Spinal cord (tissue), 10 donors: ENCODE results near the gene SPDYC. TPM values are rescaled to one million over a fixed set of nuclear protein-coding genes. Genes with fewer than 3 reads are reported as not detected.

ENCODE experiments used
- DNase-seq, 6 donors: peaks; one replicate each; pipeline versions ENCODE4 v3.0.0 to v3.0.0-alpha.2; 2013 to 2015; ENCODE audit warnings: low spot score in 6 of 6, low read depth in 4 of 6
- H3K27ac ChIP-seq: one replicate; pipeline ENCODE4 v1.5.1; 2013; ENCODE audit warnings: low read depth, low read length, control low read depth
- H3K27me3 ChIP-seq: one replicate; pipeline ENCODE4 v1.6.1; 2013; ENCODE audit warnings: low read length; ENCODE audit not compliant: control insufficient read depth, insufficient read depth
- H3K36me3 ChIP-seq: one replicate; pipeline ENCODE4 v1.6.1; 2013; ENCODE audit warnings: low read length; ENCODE audit not compliant: control insufficient read depth, insufficient read depth
- H3K4me1 ChIP-seq: one replicate; pipeline ENCODE4 v1.6.1; 2013; ENCODE audit warnings: low read length; ENCODE audit not compliant: control insufficient read depth, insufficient read depth
- H3K4me3 ChIP-seq: one replicate; pipeline ENCODE4 v1.5.1; 2013; ENCODE audit warnings: low read depth, low read length, control low read depth
- H3K9me3 ChIP-seq: one replicate; pipeline ENCODE4 v1.6.1; 2013; ENCODE audit warnings: low read length; ENCODE audit not compliant: control insufficient read depth, insufficient read depth
- WGBS: methylation state at CpG from one replicate; pipeline ENCODE4 v1.1.5; 2013; ENCODE audit warnings: missing lambda C conversion rate; ENCODE audit not compliant: insufficient coverage; 5-methylcytosine and 5-hydroxymethylcytosine counted together
- polyA plus RNA-seq, 2 donors: library from polyadenylated mRNA; unstranded; fragments of 120-200 nt; gene quantifications; one replicate each; pipeline ENCODE4 v1.2.1, GENCODE V29; 2013; ENCODE audit not compliant: insufficient read length in 2 of 2
- total RNA-seq, 2 donors: library from RNA; depleted of rRNA in 1 of 2; stranded (reverse); fragments of 120-200 nt in 1 of 2; fragments of >200 nt in 1 of 2; gene quantifications; one replicate each; pipeline versions ENCODE4 v1.2.3 to v1.2.4, GENCODE V29; 2013 to 2014
- donor health status: healthy.

Gene SPDYC
- total and polyA plus RNA-seq, 4 donors, result 0.17 TPM; not detected in 3

- WGBS, result 48% methylated on average over 22 of the region's 23 CpGs
- H3K4me1 ChIP-seq, result peaks cover 32% of the 10 kb centered on the region
- no peaks in the 10 kb centered on the region for H3K9me3 ChIP-seq
- no peaks in the 10 kb centered on the region for H3K27me3 ChIP-seq
- peak overlapping the region; percentile 83 for H3K4me3 ChIP-seq
- peaks cover 32% of the 10 kb centered on the region for H3K36me3 ChIP-seq
- peak overlapping the region; percentile 75 for H3K27ac ChIP-seq
- DNase-seq, result peak in 2 of 6 donors; percentile 49 to 64
Measured at GRCh38 chr11:65182258-65183170, 12.5 kb downstream of the SPDYC start.

DNA sequence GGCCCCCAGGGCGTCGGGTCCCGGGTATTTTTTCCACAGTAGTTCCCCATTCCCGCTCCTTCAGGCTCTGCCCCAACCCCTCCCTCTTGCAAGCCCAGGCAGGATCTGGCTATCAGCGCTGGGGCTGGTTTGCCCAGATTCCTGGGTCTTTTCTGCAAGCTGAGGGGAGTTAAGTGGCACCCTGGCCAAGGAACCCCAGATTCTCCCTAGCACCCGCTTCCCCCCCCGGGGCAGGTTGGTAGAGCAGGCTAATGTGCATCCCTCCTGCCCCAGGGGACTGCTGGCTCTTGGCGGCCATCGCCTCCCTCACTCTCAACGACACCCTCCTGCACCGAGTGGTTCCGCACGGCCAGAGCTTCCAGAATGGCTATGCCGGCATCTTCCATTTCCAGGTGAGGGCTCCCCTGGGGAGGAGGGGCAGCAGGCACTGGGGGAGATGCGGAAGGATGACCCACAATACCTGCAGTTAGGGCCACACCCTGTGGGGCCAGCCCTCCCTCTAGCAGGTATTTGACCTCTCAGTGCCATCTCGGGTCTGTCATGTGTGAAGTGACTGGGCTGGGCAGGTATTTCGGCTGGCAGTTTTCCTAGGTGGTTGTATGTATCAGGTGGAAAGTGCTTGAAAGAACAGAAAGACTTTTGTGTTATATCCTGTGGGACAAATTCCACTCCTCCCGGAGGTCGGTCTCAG is 13.3 kb downstream of the SPDYC start:
- WGBS, result 78% methylated on average over 16 of the region's 19 CpGs
- DNase-seq, result no peak
- no peaks in the 10 kb centered on the region for H3K9me3 ChIP-seq
- H3K27me3 ChIP-seq, result no peaks in the 10 kb centered on the region
- peaks cover 40% of the 10 kb centered on the region for H3K36me3 ChIP-seq
- H3K27ac ChIP-seq, result no peak overlapping the region
- H3K4me3 ChIP-seq, result no peak overlapping the region
- peaks cover 32% of the 10 kb centered on the region for H3K4me1 ChIP-seq

DNA sequence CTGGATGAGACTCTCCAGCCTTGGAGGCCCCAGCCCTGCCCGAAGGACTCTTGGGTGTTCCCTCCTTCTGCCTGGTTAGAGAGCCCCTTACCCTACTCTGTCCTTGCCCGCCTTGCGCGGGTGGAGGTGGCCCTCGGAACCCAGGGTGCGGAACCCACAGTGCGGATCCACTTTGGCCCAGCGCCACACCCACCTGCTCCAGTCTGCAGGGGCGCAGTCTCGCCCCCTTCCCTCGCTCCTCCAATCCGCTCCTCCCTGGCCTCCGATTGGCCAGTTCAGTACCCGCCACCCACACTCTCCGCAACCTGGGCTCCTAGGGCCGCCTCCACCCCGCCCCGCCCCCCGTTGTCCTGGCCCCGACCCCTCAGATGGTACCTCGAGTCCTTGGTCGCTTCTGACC is 14.1 kb downstream of the SPDYC start:
- 32% methylated on average over 18 of the region's 22 CpGs for WGBS
- H3K36me3 ChIP-seq, result peaks cover 48% of the 10 kb centered on the region
- no peaks in the 10 kb centered on the region for H3K27me3 ChIP-seq
- peak in 2 of 6 donors; percentile 45 to 81 for DNase-seq
- no peaks in the 10 kb centered on the region for H3K9me3 ChIP-seq
- no peak overlapping the region for H3K27ac ChIP-seq
- no peak overlapping the region for H3K4me3 ChIP-seq
- H3K4me1 ChIP-seq, result peaks cover 32% of the 10 kb centered on the region

DNA sequence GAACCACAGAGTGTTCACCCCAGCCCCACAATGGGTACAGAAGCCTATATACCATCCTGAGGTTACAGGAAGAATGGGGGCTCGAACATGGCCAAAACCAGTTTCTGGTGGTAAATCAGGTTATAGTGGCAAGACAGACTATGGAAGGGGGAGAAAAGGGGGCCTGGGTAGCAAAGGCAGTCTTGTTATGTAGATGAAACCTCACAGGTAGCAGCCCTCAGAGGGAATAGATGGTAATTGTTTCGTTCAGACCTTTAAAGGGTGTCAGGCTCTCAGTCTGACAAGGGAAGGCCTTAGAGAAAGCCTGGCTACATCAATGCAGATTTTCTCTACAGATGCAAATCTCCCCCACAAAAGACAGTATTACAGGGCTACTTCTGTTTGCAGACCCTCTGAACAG is 15.1 kb downstream of the SPDYC start:
- 86% methylated on average over 1 of the region's 2 CpGs for WGBS
- no peak overlapping the region for H3K4me3 ChIP-seq
- H3K27ac ChIP-seq, result no peak overlapping the region
- no peak for DNase-seq
- H3K27me3 ChIP-seq, result no peaks in the 10 kb centered on the region
- H3K4me1 ChIP-seq, result peaks cover 32% of the 10 kb centered on the region
- H3K9me3 ChIP-seq, result no peaks in the 10 kb centered on the region
- peaks cover 58% of the 10 kb centered on the region for H3K36me3 ChIP-seq

DNA sequence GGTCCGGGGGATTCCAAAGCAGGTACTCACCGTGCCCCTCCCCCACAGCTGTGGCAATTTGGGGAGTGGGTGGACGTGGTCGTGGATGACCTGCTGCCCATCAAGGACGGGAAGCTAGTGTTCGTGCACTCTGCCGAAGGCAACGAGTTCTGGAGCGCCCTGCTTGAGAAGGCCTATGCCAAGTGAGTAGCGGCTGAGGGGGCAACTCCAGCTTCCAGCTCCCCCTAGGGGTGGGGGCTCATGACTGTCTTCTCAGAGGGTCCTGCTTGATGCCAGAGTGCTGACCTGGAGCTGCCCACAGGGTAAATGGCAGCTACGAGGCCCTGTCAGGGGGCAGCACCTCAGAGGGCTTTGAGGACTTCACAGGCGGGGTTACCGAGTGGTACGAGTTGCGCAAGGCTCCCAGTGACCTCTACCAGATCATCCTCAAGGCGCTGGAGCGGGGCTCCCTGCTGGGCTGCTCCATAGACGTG is 15.9 kb downstream of the SPDYC start:
- H3K9me3 ChIP-seq, result no peaks in the 10 kb centered on the region
- 90% methylated on average over 17 of the region's 18 CpGs for WGBS
- DNase-seq, result no peak
- H3K4me1 ChIP-seq, result peaks cover 26% of the 10 kb centered on the region
- H3K27me3 ChIP-seq, result no peaks in the 10 kb centered on the region
- H3K4me3 ChIP-seq, result no peak overlapping the region
- H3K36me3 ChIP-seq, result peaks cover 65% of the 10 kb centered on the region
- H3K27ac ChIP-seq, result no peak overlapping the region

- DNase-seq, result no peak
- WGBS, result 88% methylated on average over 9 of the region's 9 CpGs
- H3K27me3 ChIP-seq, result no peaks in the 10 kb centered on the region
- H3K27ac ChIP-seq, result no peak overlapping the region
- H3K36me3 ChIP-seq, result peaks cover 69% of the 10 kb centered on the region
- H3K4me1 ChIP-seq, result peaks cover 24% of the 10 kb centered on the region
- no peak overlapping the region for H3K4me3 ChIP-seq
- no peaks in the 10 kb centered on the region for H3K9me3 ChIP-seq
Measured at GRCh38 chr11:65186701-65187100, 16.7 kb downstream of the SPDYC start.

DNA sequence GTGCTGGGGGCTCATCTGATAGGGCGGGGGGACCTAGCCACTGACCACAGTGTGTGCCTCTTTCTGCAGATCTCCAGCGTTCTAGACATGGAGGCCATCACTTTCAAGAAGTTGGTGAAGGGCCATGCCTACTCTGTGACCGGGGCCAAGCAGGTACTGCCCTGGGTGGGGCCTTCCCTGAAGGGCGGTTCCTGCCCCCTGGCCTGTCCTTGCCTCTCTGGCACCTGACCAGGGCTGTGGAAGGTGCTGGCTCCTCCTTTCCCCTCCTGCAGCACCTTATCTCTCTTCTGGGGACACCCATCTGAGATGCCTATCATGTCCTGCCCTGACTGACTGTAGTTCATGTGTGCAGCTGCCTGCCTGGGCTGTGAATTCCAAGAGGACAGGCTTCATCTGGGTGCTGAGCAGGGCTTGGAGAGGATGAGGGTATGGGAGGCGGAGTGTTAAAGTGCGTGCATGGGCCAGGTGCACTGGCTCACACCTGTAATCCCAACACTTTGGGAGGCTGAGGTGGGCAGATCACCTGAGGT is 17.2 kb downstream of the SPDYC start:
- peaks cover 66% of the 10 kb centered on the region for H3K36me3 ChIP-seq
- DNase-seq, result no peak
- H3K4me3 ChIP-seq, result no peak overlapping the region
- peaks cover 20% of the 10 kb centered on the region for H3K4me1 ChIP-seq
- no peaks in the 10 kb centered on the region for H3K9me3 ChIP-seq
- no peak overlapping the region for H3K27ac ChIP-seq
- WGBS, result 93% methylated on average over 4 of the region's 6 CpGs
- H3K27me3 ChIP-seq, result no peaks in the 10 kb centered on the region

DNA sequence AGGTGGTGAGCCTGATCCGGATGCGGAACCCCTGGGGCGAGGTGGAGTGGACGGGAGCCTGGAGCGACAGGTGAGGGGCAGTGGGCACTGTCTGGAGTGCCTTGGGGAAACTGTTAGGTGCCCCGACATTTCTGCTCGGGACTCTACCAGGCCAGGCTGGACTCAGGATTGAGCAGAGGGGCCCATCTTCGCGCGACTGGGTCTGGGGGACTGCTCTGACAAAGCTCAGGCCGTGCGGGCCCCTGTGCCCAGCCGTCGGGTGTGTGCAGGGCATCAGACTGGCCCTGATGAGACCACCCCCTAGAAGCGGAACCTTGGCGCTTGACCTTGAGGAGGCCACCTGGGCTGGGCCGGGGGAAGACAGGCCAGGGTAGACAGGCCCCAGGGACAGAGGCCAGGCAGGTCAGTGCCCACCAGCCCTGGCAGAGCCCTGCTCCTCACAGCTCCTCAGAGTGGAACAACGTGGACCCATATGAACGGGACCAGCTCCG is 18.0 kb downstream of the SPDYC start:
- Histone ChIP-seq H3K4me3 (no peak overlapping the region), H3K27ac (no peak overlapping the region), H3K9me3 (no peaks in the 10 kb centered on the region), H3K4me1 (peaks cover 12% of the 10 kb centered on the region), H3K27me3 (no peaks in the 10 kb centered on the region), H3K36me3 (peaks cover 64% of the 10 kb centered on the region)
- 96% methylated on average over 20 of the region's 20 CpGs for WGBS
- no peak for DNase-seq

DNA sequence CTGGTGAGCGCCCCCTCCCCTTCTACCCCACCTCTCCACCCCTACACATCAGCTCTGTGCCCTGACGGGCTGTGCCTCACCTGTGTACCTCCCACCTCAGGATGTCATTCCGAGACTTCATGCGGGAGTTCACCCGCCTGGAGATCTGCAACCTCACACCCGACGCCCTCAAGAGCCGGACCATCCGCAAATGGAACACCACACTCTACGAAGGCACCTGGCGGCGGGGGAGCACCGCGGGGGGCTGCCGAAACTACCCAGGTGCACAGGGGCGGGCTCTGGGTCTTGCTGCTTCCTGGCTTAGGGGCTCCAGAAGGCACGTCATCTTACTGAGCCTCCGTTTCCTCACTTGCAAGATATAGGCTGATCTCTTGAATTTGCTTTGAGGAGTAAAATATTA is 18.5 kb downstream of the SPDYC start:
- peaks cover 7% of the 10 kb centered on the region for H3K4me1 ChIP-seq
- H3K27ac ChIP-seq, result no peak overlapping the region
- H3K36me3 ChIP-seq, result peaks cover 60% of the 10 kb centered on the region
- WGBS, result 95% methylated on average over 16 of the region's 18 CpGs
- DNase-seq, result no peak
- H3K9me3 ChIP-seq, result no peaks in the 10 kb centered on the region
- H3K27me3 ChIP-seq, result no peaks in the 10 kb centered on the region
- H3K4me3 ChIP-seq, result no peak overlapping the region
